ENCODE results near the gene LY9.

The LY9 gene

GRCh38 chr1:160759740-160760139 lies 36.2 kb upstream of the LY9 start:
- no peak for DNase-seq
- H3K9me3 Mint-ChIP-seq: peaks cover 7% of the 10 kb centered on the region
- CTCF ChIA-PET: interaction anchor here (1.0 kb wide), 1 partner anchor 8 kb away, joined by 3 read pairs; no protein-coding TSS in a partner anchor
- peaks cover 2% of the 10 kb centered on the region for H3K36me3 Mint-ChIP-seq
- H3K27me3 Mint-ChIP-seq: no peaks in the 10 kb centered on the region
- H3K27ac Mint-ChIP-seq: no peak overlapping the region
- H3K4me3 Mint-ChIP-seq: no peak overlapping the region
- H3K4me1 Mint-ChIP-seq: peaks cover 16% of the 10 kb centered on the region

GRCh38 chr1:160761046-160761445 lies 34.9 kb upstream of the LY9 start:
- CTCF ChIA-PET: interaction anchor here (0.9 kb wide), 1 partner anchor 31 kb away, joined by 3 read pairs; no protein-coding TSS in a partner anchor
- Mint-ChIP-seq H3K4me3 (no peak overlapping the region), H3K27ac (no peak overlapping the region), H3K36me3 (peaks cover under 1% of the 10 kb centered on the region), H3K27me3 (no peaks in the 10 kb centered on the region), H3K4me1 (peaks cover 11% of the 10 kb centered on the region), H3K9me3 (peaks cover 5% of the 10 kb centered on the region)
- no peak for DNase-seq

- H3K4me3 Mint-ChIP-seq: no peak overlapping the region
- H3K9me3 Mint-ChIP-seq: peaks cover 2% of the 10 kb centered on the region
- H3K27ac Mint-ChIP-seq: no peak overlapping the region
- CTCF ChIA-PET: interaction anchor here (0.7 to 1.5 kb wide), 3 partner anchors 32 to 87 kb away, joined by 3 to 4 read pairs (median 3); no protein-coding TSS in a partner anchor
- no peaks in the 10 kb centered on the region for H3K36me3 Mint-ChIP-seq
- peaks cover 8% of the 10 kb centered on the region for H3K4me1 Mint-ChIP-seq
- DNase-seq: no peak
- H3K27me3 Mint-ChIP-seq: no peaks in the 10 kb centered on the region
Measured at GRCh38 chr1:160761886-160762285, 34.1 kb upstream of the LY9 start.

GRCh38 chr1:160763993-160764392 lies 32.0 kb upstream of the LY9 start:
- DNase-seq: no peak
- CTCF ChIA-PET: interaction anchor here (0.9 to 8.6 kb wide), 4 partner anchors 12 to 38 kb away, joined by 3 to 240 read pairs (median 4); no protein-coding TSS in a partner anchor
- Mint-ChIP-seq H3K36me3 (no peaks in the 10 kb centered on the region), H3K4me3 (no peak overlapping the region), H3K9me3 (no peaks in the 10 kb centered on the region), H3K27me3 (no peaks in the 10 kb centered on the region), H3K4me1 (peaks cover 22% of the 10 kb centered on the region), H3K27ac (no peak overlapping the region)

GRCh38 chr1:160767395-160768294 lies 28.3 kb upstream of the LY9 start:
- DNase-seq: peak; percentile 39
- H3K27me3 Mint-ChIP-seq: no peaks in the 10 kb centered on the region
- CTCF ChIA-PET: interaction anchor here (0.6 to 8.6 kb wide), 34 partner anchors 8 to 283 kb away, joined by 3 to 240 read pairs (median 6); partner anchors contain the start of genes F11R, LY9, SLAMF1 and SLAMF7

GRCh38 chr1:160768295-160768657 lies 27.7 kb upstream of the LY9 start:
- CTCF ChIA-PET: interaction anchor here (0.7 to 8.6 kb wide), 35 partner anchors 9 to 252 kb away, joined by 3 to 240 read pairs (median 6); partner anchors contain the start of genes F11R, LY9, SLAMF1 and SLAMF7
- Mint-ChIP-seq H3K4me3 (peak overlapping the region; percentile 67), H3K9me3 (no peaks in the 10 kb centered on the region), H3K27ac (peak overlapping the region; percentile 96), H3K36me3 (no peaks in the 10 kb centered on the region), H3K4me1 (peaks cover 31% of the 10 kb centered on the region), H3K27me3 (no peaks in the 10 kb centered on the region)
- peak; percentile 93 for DNase-seq

More at GRCh38 chr1:160767395-160768294, 28.3 kb upstream of the LY9 start:
- Mint-ChIP-seq H3K27ac (peak overlapping the region; percentile 96), H3K36me3 (no peaks in the 10 kb centered on the region), H3K9me3 (no peaks in the 10 kb centered on the region), H3K4me1 (peaks cover 28% of the 10 kb centered on the region), H3K4me3 (peak overlapping the region; percentile 67)

- CTCF ChIA-PET: interaction anchor here (1.0 to 6.7 kb wide), 7 partner anchors 9 to 180 kb away, joined by 3 to 104 read pairs (median 7); partner anchors contain the start of gene ITLN2
- no peak overlapping the region for H3K4me3 Mint-ChIP-seq
- H3K27ac Mint-ChIP-seq: no peak overlapping the region
Measured at GRCh38 chr1:160772331-160772730, 23.6 kb upstream of the LY9 start.

GRCh38 chr1:160773093-160773492 lies 22.9 kb upstream of the LY9 start:
- Mint-ChIP-seq H3K9me3 (no peaks in the 10 kb centered on the region), H3K4me3 (no peak overlapping the region), H3K27ac (no peak overlapping the region), H3K4me1 (peaks cover 37% of the 10 kb centered on the region), H3K36me3 (no peaks in the 10 kb centered on the region), H3K27me3 (no peaks in the 10 kb centered on the region)
- no peak for DNase-seq
- CTCF ChIA-PET: interaction anchor here (1.0 to 6.7 kb wide), 6 partner anchors 9 to 180 kb away, joined by 3 to 104 read pairs (median 34); partner anchors contain the start of gene ITLN2

More at GRCh38 chr1:160772331-160772730, 23.6 kb upstream of the LY9 start:
- H3K36me3 Mint-ChIP-seq: no peaks in the 10 kb centered on the region
- DNase-seq: no peak
- no peaks in the 10 kb centered on the region for H3K27me3 Mint-ChIP-seq
- H3K4me1 Mint-ChIP-seq: peaks cover 41% of the 10 kb centered on the region
- H3K9me3 Mint-ChIP-seq: no peaks in the 10 kb centered on the region

- H3K4me1 Mint-ChIP-seq: peaks cover 34% of the 10 kb centered on the region
- no peaks in the 10 kb centered on the region for H3K36me3 Mint-ChIP-seq
- H3K27me3 Mint-ChIP-seq: no peaks in the 10 kb centered on the region
- CTCF ChIA-PET: interaction anchor here (0.7 to 9.3 kb wide), 14 partner anchors 8 to 213 kb away, joined by 3 to 157 read pairs (median 14); partner anchors contain the start of genes ITLN2 and LY9
- H3K27ac Mint-ChIP-seq: no peak overlapping the region
- no peak overlapping the region for H3K4me3 Mint-ChIP-seq
- no peak for DNase-seq
- H3K9me3 Mint-ChIP-seq: no peaks in the 10 kb centered on the region
Measured at GRCh38 chr1:160774886-160775719, 20.9 kb upstream of the LY9 start.

GRCh38 chr1:160776178-160776577 lies 19.8 kb upstream of the LY9 start:
- Mint-ChIP-seq H3K36me3 (no peaks in the 10 kb centered on the region), H3K9me3 (no peaks in the 10 kb centered on the region), H3K27me3 (no peaks in the 10 kb centered on the region), H3K27ac (no peak overlapping the region), H3K4me3 (no peak overlapping the region), H3K4me1 (peaks cover 32% of the 10 kb centered on the region)
- CTCF ChIA-PET: interaction anchor here (0.8 to 9.3 kb wide), 25 partner anchors 8 to 177 kb away, joined by 3 to 157 read pairs (median 7); partner anchors contain the start of genes ITLN2 and LY9
- no peak for DNase-seq

GRCh38 chr1:160777486-160778089 lies 18.4 kb upstream of the LY9 start:
- H3K27ac Mint-ChIP-seq: peak overlapping the region; percentile 5
- H3K9me3 Mint-ChIP-seq: no peaks in the 10 kb centered on the region

GRCh38 chr1:160778976-160779375 lies 17.0 kb upstream of the LY9 start:
- no peak for DNase-seq
- Mint-ChIP-seq H3K36me3 (no peaks in the 10 kb centered on the region), H3K4me3 (no peak overlapping the region), H3K27me3 (peaks cover 3% of the 10 kb centered on the region), H3K27ac (no peak overlapping the region), H3K4me1 (peaks cover 44% of the 10 kb centered on the region), H3K9me3 (no peaks in the 10 kb centered on the region)
- CTCF ChIA-PET: interaction anchor here (0.8 to 9.3 kb wide), 11 partner anchors 9 to 211 kb away, joined by 3 to 157 read pairs (median 11); partner anchors contain the start of gene ITLN2

More at GRCh38 chr1:160777486-160778089, 18.4 kb upstream of the LY9 start:
- CTCF ChIA-PET: interaction anchor here (0.6 to 9.3 kb wide), 28 partner anchors 9 to 212 kb away, joined by 3 to 157 read pairs (median 7); partner anchors contain the start of genes CD48, ITLN2, LY9 and SLAMF1
- H3K27me3 Mint-ChIP-seq: no peaks in the 10 kb centered on the region
- no peak overlapping the region for H3K4me3 Mint-ChIP-seq
- peak; percentile 64 for DNase-seq
- H3K4me1 Mint-ChIP-seq: peaks cover 41% of the 10 kb centered on the region
- no peaks in the 10 kb centered on the region for H3K36me3 Mint-ChIP-seq
